HepG2 (cell line): Measurements from ENCODE around the gene VEGFA. TPM values are rescaled to one million over a fixed set of nuclear protein-coding genes. Genes with fewer than 3 reads are reported as not detected.
A peak's percentile ranks its signal among the peaks of the same experiment; 100 is the strongest.

Experiments used
- ATF2 ChIP-seq: sonication (generic); formaldehyde crosslinking; IDR thresholded peaks from 2 replicates; pipeline ENCODE4 v1.4.0; 2020; ENCODE audit warnings: missing genetic modification reagents
- GMEB1 ChIP-seq: sonication (generic); formaldehyde crosslinking; IDR thresholded peaks from 2 replicates; pipeline ENCODE4 v1.5.1; 2020; ENCODE audit warnings: missing genetic modification reagents, mild to moderate bottlenecking, borderline replicate concordance
- HHEX ChIP-seq: IDR thresholded peaks from 2 replicates; pipeline ENCODE4 v1.6.1; 2016; ENCODE audit warnings: control low read depth
- MAZ ChIP-seq, 2 experiments: sonication (generic) in 1 of 2; formaldehyde crosslinking in 1 of 2; IDR thresholded peaks; 2 replicates each; pipeline versions ENCODE4 v1.5.0 to v1.6.1; 2012 to 2020; ENCODE audit warnings: low read depth in 2 of 2, mild to moderate bottlenecking in 2 of 2, borderline replicate concordance in 1 of 2, improper control_type of control experiment in 1 of 2, low read length in 1 of 2, missing genetic modification reagents in 1 of 2, moderate library complexity in 1 of 2
- MEIS2 ChIP-seq: sonication (generic); formaldehyde crosslinking; IDR thresholded peaks from 2 replicates; pipeline ENCODE4 v1.9.0; 2021; ENCODE audit warnings: mild to moderate bottlenecking, missing genetic modification reagents
- MIXL1 ChIP-seq: IDR thresholded peaks from 2 replicates; pipeline ENCODE4 v1.6.1; 2016
- MLX ChIP-seq: IDR thresholded peaks from 2 replicates; pipeline ENCODE4 v1.6.1; 2016
- NCOA2 ChIP-seq: sonication (generic); formaldehyde crosslinking; IDR thresholded peaks from 2 replicates; pipeline ENCODE4 v1.8.0; 2022; ENCODE audit warnings: inconsistent platforms
- PRMT3 ChIP-seq: sonication (generic); formaldehyde crosslinking; IDR thresholded peaks from 2 replicates; pipeline ENCODE4 v1.8.1; 2022; ENCODE audit warnings: low read depth, mild to moderate bottlenecking, moderate library complexity, missing genetic modification reagents, borderline replicate concordance
- TEF ChIP-seq: sonication (generic); formaldehyde crosslinking; IDR thresholded peaks from 2 replicates; pipeline ENCODE4 v1.5.0; 2020; ENCODE audit warnings: missing genetic modification reagents
- THAP11 ChIP-seq: IDR thresholded peaks from 2 replicates; pipeline ENCODE4 v1.6.1; 2016; ENCODE audit warnings: missing biosample characterization, missing genetic modification reagents
- UBTF ChIP-seq: sonication (generic); formaldehyde crosslinking; IDR thresholded peaks from 2 replicates; pipeline ENCODE4 v1.4.0; 2020; ENCODE audit warnings: mild to moderate bottlenecking, missing genetic modification reagents
- ZBTB26 ChIP-seq: IDR thresholded peaks from 2 replicates; pipeline ENCODE4 v1.6.1; 2016; ENCODE audit warnings: missing compliant biosample characterization, missing genetic modification reagents, borderline replicate concordance
- ZEB1 ChIP-seq: IDR thresholded peaks from 2 replicates; pipeline ENCODE4 v1.6.1; 2012; ENCODE audit warnings: mild to moderate bottlenecking, low read depth, inconsistent platforms; ENCODE audit not compliant: insufficient replicate concordance
- ZFP82 ChIP-seq: sonication (generic); formaldehyde crosslinking; IDR thresholded peaks from 2 replicates; pipeline ENCODE4 v1.5.1; 2020; ENCODE audit warnings: mild to moderate bottlenecking, missing genetic modification reagents, borderline replicate concordance
- ZNF121 ChIP-seq: sonication (generic); formaldehyde crosslinking; IDR thresholded peaks from 2 replicates; pipeline ENCODE4 v1.5.0; 2020; ENCODE audit warnings: mild to moderate bottlenecking, missing genetic modification reagents
- ZNF136 ChIP-seq: sonication (generic); formaldehyde crosslinking; IDR thresholded peaks from 2 replicates; pipeline ENCODE4 v1.8.1; 2022; ENCODE audit warnings: low read depth, mild to moderate bottlenecking, moderate library complexity, missing genetic modification reagents
- ZNF34 ChIP-seq: sonication (generic); formaldehyde crosslinking; IDR thresholded peaks from 2 replicates; pipeline ENCODE4 v1.4.0; 2020; ENCODE audit warnings: mild to moderate bottlenecking, missing genetic modification reagents, borderline replicate concordance
- ZNF350 ChIP-seq: sonication (generic); formaldehyde crosslinking; IDR thresholded peaks from 2 replicates; pipeline ENCODE4 v1.4.0; 2020; ENCODE audit warnings: mild to moderate bottlenecking, low read depth, missing genetic modification reagents, borderline replicate concordance
- ZNF792 ChIP-seq: IDR thresholded peaks from 2 replicates; pipeline ENCODE4 v1.6.1; 2016
- polyA plus RNA-seq, 8 experiments: library from polyadenylated mRNA; depleted of rRNA in 3 of 8; stranded (reverse) in 7 of 8; unstranded in 1 of 8; fragments of >200 nt; fragmentation: Illumina TruSeq in 4 of 8; extraction: Trizol in 4 of 8; gene quantifications; 2 replicates each; pipeline versions ENCODE4 v1.2.1 to v1.2.3, GENCODE V29; 2011 to 2016; ENCODE audit warnings: low read depth in 4 of 8, missing spikeins in 1 of 8, mixed read lengths in 1 of 8; ENCODE audit not compliant: insufficient read depth in 1 of 8
- total RNA-seq, 5 experiments: library from RNA; depleted of rRNA; stranded (reverse); fragments of >200 nt; fragmentation: Illumina TruSeq; extraction: Trizol; gene quantifications; 2 replicates each; pipeline ENCODE4 v1.2.3, GENCODE V29; 2016; ENCODE audit warnings: low read depth in 1 of 5

Gene VEGFA
- total and polyA plus RNA-seq, 2 of the 13 experiments (the other 11 are each of a cell fraction or from before 2014, with no cell fraction given) = 68.1 to 629 TPM

- TF ChIP-seq GMEB1 (CRISPR knock-in tag) (no peak), NCOA2 (CRISPR knock-in tag) (peak; percentile 59; the same call in 1 of the 2 replicates), HHEX (0 out of 2 replicates have a peak, but pooled peaks have one; percentile 28), ATF2 (CRISPR knock-in tag) (0 out of 2 replicates have a peak, but pooled peaks have one; percentile 36), ZNF350 (CRISPR knock-in tag) (0 out of 2 replicates have a peak, but pooled peaks have one; percentile 62), MIXL1 (CRISPR knock-in tag) (0 out of 2 replicates have a peak, but pooled peaks have one; percentile 39), ZNF121 (peak; percentile 19; the same call in 1 of the 2 replicates), ZFP82 (peak; percentile 51; the same call in 1 of the 2 replicates), MEIS2 (CRISPR knock-in tag) (0 out of 2 replicates have a peak, but pooled peaks have one; percentile 60), MAZ (IDR thresholded peaks at IDR 0.05; ENCODE audit: borderline replicate concordance, low read depth, low read length) (no peak), MAZ (CRISPR knock-in tag; IDR thresholded peaks at IDR 0.05; ENCODE audit: low read depth) (peak; percentile 55), ZEB1 (peak; percentile 87), ZNF34 (0 out of 2 replicates have a peak, but pooled peaks have one; percentile 52), MLX (CRISPR knock-in tag) (peak; percentile 95), PRMT3 (no peak), TEF (CRISPR knock-in tag) (no peak), ZBTB26 (CRISPR knock-in tag) (peak; percentile 64), ZNF136 (no peak), UBTF (0 out of 2 replicates have a peak, but pooled peaks have one; percentile 42), ZNF792 (CRISPR knock-in tag) (peak; percentile 67; the same call in 1 of the 2 replicates), THAP11 (CRISPR knock-in tag) (peak; percentile 63)
Measured at GRCh38 chr6:43798688-43799444, 28.9 kb downstream of the VEGFA start (continued).
